ENCODE data around the gene PIPOX. TPM values are rescaled to one million over a fixed set of nuclear protein-coding genes. Genes with fewer than 3 reads are reported as not detected.

PIPOX gene
- total RNA-seq, 1 donor from 2014 or later: 1.8 TPM

DNA sequence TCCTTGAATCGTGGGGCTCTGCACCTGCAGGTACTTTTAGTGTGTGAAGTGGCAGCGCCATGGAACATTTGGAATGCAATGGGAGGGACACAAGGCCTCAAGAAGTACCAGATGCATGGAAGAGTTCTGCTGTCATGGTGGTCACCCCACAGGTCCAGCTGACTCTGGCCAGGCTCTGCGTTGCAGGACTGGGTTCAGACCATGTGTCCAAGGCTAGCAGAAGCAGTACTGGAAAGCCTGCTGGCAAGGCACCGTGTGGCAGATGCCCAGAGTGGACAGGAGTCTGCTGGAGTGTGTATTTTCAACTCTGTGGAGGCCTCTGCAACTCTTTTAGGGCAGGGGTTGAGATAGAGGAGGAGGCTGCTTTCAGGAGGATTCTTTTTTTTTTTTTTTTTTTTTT is 2.1 kb downstream of the PIPOX start:
- H3K9me3 Mint-ChIP-seq: no peaks in the 10 kb centered on the region
- DNase-seq (ENCODE audit: low spot score): no peak
- peaks cover 5% of the 10 kb centered on the region for H3K4me1 Mint-ChIP-seq (ENCODE audit: low read depth)
- no peak overlapping the region for H3K27ac Mint-ChIP-seq
- intact Hi-C loops (cut with micrococcal nuclease): no loop called here
- no peak overlapping the region for H3K4me3 Mint-ChIP-seq
- no peaks in the 10 kb centered on the region for H3K36me3 Mint-ChIP-seq (ENCODE audit: low read depth)
- peaks cover 10% of the 10 kb centered on the region for H3K27me3 Mint-ChIP-seq (ENCODE audit: insufficient read depth)

DNA sequence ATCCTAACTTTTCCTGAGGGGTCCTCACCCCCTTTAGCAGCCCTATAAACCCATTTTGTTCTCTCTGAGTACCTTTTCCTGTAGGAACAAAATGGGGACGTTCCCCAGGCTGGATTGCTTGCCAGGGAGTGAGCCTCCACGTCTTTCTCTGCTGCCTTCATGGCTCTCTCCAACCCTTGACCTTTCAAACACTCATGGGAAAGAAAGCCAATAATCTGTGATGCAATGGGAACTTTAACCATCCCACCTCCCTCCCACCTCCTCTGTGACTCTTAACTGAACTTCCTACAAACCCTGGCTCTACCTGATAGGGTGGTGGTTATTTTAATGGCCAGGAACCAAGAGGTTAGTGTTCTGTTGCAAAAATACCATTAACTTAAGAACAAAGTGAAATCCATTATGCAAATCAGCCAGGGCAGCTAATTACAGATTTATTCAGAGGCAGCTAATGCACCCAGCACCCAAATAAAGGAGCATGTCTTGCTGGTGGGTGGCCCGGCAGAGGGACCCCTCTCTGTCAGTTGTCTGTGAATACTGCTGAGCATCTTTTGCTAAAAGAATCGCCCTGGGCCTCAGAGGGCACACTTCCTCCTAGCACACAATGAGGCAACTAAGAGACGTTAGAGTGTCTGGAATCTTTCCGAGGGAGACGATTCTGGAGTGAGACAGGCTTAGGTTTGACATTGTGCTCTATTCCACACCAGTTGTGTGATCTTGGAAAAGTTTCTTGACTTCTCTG is 3.0 kb downstream of the PIPOX start:
- Mint-ChIP-seq H3K4me1 (ENCODE audit: low read depth) (peaks cover 5% of the 10 kb centered on the region), H3K4me3 (no peak overlapping the region), H3K27me3 (ENCODE audit: insufficient read depth) (peaks cover 10% of the 10 kb centered on the region), H3K27ac (no peak overlapping the region), H3K36me3 (ENCODE audit: low read depth) (no peaks in the 10 kb centered on the region), H3K9me3 (no peaks in the 10 kb centered on the region)
- no peak for DNase-seq (ENCODE audit: low spot score)
- intact Hi-C loops (cut with micrococcal nuclease): no loop called here

- Mint-ChIP-seq H3K36me3 (ENCODE audit: low read depth) (no peaks in the 10 kb centered on the region), H3K9me3 (no peaks in the 10 kb centered on the region), H3K4me3 (no peak overlapping the region), H3K27ac (no peak overlapping the region), H3K4me1 (ENCODE audit: low read depth) (peaks cover 5% of the 10 kb centered on the region), H3K27me3 (ENCODE audit: insufficient read depth) (peaks cover 10% of the 10 kb centered on the region)
- intact Hi-C loops (cut with micrococcal nuclease): no loop called here
- no peak for DNase-seq (ENCODE audit: low spot score)
Measured at GRCh38 chr17:29046473-29046839, 3.5 kb downstream of the PIPOX start.

- H3K4me3 Mint-ChIP-seq: no peak overlapping the region
- peaks cover 5% of the 10 kb centered on the region for H3K4me1 Mint-ChIP-seq (ENCODE audit: low read depth)
- no peak overlapping the region for H3K27ac Mint-ChIP-seq
- H3K27me3 Mint-ChIP-seq (ENCODE audit: insufficient read depth): peaks cover 15% of the 10 kb centered on the region
- no peak for DNase-seq (ENCODE audit: low spot score)
- no peaks in the 10 kb centered on the region for H3K36me3 Mint-ChIP-seq (ENCODE audit: low read depth)
- H3K9me3 Mint-ChIP-seq: no peaks in the 10 kb centered on the region
- intact Hi-C loops (cut with micrococcal nuclease): no loop called here
Measured at GRCh38 chr17:29048440-29049368, 5.8 kb downstream of the PIPOX start.

DNA sequence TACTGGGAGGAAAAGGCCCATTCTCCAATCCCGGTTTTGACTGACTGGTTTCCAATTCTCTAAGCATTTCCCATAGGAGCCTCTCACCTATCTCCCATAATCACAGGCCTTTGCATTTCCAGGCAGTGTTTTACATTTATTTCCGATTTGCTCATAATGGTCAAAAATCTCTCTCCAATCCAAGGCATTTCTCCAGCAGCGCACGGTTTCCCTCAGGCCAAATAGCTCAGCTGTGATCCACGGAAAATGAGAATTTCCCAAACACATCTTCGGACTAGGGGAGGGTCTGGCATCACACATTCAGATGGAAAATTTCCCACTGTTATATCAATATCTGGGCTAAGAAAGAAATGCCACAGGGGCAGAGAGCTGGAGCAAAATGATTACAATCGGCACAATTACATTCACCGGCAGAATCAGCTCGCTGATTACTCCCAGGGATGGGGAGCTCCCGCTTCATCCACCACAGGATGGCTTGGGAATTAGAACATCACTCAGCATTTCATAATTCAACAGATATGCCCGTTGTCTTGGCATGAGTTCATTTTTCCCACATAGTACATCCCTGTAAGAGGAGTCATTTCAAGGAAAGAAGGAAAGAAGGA is 6.7 kb downstream of the PIPOX start:
- Mint-ChIP-seq H3K27me3 (ENCODE audit: insufficient read depth) (peaks cover 15% of the 10 kb centered on the region), H3K4me3 (no peak overlapping the region), H3K27ac (no peak overlapping the region), H3K9me3 (no peaks in the 10 kb centered on the region), H3K36me3 (ENCODE audit: low read depth) (no peaks in the 10 kb centered on the region), H3K4me1 (ENCODE audit: low read depth) (peaks cover 5% of the 10 kb centered on the region)
- intact Hi-C loops (cut with micrococcal nuclease): no loop called here
- no peak for DNase-seq (ENCODE audit: low spot score)

DNA sequence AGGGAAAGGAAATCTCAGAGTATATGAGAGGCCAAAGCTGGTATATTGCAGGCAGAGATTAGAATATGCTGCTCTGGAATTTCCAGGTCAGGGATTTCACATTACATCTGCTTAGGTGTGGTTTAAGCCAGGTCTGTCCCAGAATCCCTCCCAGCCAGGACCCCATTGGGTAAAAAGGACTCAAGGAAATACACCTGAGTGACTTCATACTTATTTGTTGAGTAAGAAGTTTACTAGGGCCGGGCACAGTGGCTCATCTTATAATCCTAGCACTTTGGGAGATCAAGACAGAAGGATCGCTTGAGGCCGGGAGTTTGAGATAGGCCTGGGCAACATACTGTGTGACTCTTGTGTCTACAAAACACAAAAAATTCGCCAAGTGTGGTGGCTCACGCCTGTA is 7.2 kb downstream of the PIPOX start:
- intact Hi-C loops (cut with micrococcal nuclease): no loop called here
- DNase-seq (ENCODE audit: low spot score): no peak
- Mint-ChIP-seq H3K4me3 (no peak overlapping the region), H3K27me3 (ENCODE audit: insufficient read depth) (peaks cover 15% of the 10 kb centered on the region), H3K9me3 (no peaks in the 10 kb centered on the region), H3K27ac (no peak overlapping the region), H3K36me3 (ENCODE audit: low read depth) (no peaks in the 10 kb centered on the region), H3K4me1 (ENCODE audit: low read depth) (peaks cover 5% of the 10 kb centered on the region)

GRCh38 chr17:29051194-29051593 is 8.3 kb downstream of the PIPOX start:
- intact Hi-C loops (cut with micrococcal nuclease): no loop called here
- Mint-ChIP-seq H3K36me3 (ENCODE audit: low read depth) (no peaks in the 10 kb centered on the region), H3K4me3 (no peak overlapping the region), H3K27me3 (ENCODE audit: insufficient read depth) (peaks cover 14% of the 10 kb centered on the region), H3K9me3 (no peaks in the 10 kb centered on the region), H3K4me1 (ENCODE audit: low read depth) (peaks cover 5% of the 10 kb centered on the region), H3K27ac (no peak overlapping the region)
- DNase-seq (ENCODE audit: low spot score): no peak

DNA sequence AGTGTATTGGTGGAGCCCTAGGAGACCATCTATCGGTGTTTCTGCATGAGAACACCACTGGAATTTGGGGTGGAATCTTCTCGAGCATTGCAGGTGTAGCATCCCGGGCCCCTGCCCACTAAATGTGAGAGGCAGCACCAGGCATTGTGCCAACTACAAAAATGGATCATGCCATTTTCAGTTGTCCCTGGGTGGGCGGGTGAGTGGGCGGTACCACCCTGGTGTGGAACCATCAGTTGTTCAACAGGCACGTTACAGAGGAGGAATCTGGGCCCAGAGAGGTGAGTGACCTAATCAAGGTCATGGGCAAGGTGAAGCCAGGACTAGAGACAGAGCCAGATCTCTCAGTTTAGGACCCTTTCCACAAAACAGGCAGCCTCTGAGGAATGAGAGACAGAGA is 8.8 kb downstream of the PIPOX start:
- Mint-ChIP-seq H3K36me3 (ENCODE audit: low read depth) (no peaks in the 10 kb centered on the region), H3K27ac (no peak overlapping the region), H3K9me3 (no peaks in the 10 kb centered on the region), H3K4me3 (no peak overlapping the region), H3K27me3 (ENCODE audit: insufficient read depth) (peaks cover 13% of the 10 kb centered on the region), H3K4me1 (ENCODE audit: low read depth) (peaks cover 5% of the 10 kb centered on the region)
- DNase-seq (ENCODE audit: low spot score): no peak
- intact Hi-C loops (cut with micrococcal nuclease): no loop called here

- H3K4me1 Mint-ChIP-seq (ENCODE audit: low read depth): no peaks in the 10 kb centered on the region
- intact Hi-C loops (cut with micrococcal nuclease): no loop called here
- no peak overlapping the region for H3K4me3 Mint-ChIP-seq
- no peak overlapping the region for H3K27ac Mint-ChIP-seq
- H3K27me3 Mint-ChIP-seq (ENCODE audit: insufficient read depth): peaks cover 5% of the 10 kb centered on the region
- H3K9me3 Mint-ChIP-seq: no peaks in the 10 kb centered on the region
- DNase-seq (ENCODE audit: low spot score): no peak
- no peaks in the 10 kb centered on the region for H3K36me3 Mint-ChIP-seq (ENCODE audit: low read depth)
Measured at GRCh38 chr17:29054835-29055234, 11.9 kb downstream of the PIPOX start.

- no peaks in the 10 kb centered on the region for H3K9me3 Mint-ChIP-seq
- intact Hi-C loops (cut with micrococcal nuclease): no loop called here
- H3K4me3 Mint-ChIP-seq: no peak overlapping the region
- H3K36me3 Mint-ChIP-seq (ENCODE audit: low read depth): no peaks in the 10 kb centered on the region
- no peaks in the 10 kb centered on the region for H3K4me1 Mint-ChIP-seq (ENCODE audit: low read depth)
- no peak for DNase-seq (ENCODE audit: low spot score)
- peaks cover 3% of the 10 kb centered on the region for H3K27me3 Mint-ChIP-seq (ENCODE audit: insufficient read depth)
- no peak overlapping the region for H3K27ac Mint-ChIP-seq
Measured at GRCh38 chr17:29057361-29057760, 14.4 kb downstream of the PIPOX start.

GRCh38 chr17:29058391-29058790 is 15.4 kb downstream of the PIPOX start:
- no peak overlapping the region for H3K27ac Mint-ChIP-seq
- H3K27me3 Mint-ChIP-seq (ENCODE audit: insufficient read depth): peaks cover 3% of the 10 kb centered on the region
- intact Hi-C loops (cut with micrococcal nuclease): no loop called here
- H3K9me3 Mint-ChIP-seq: no peaks in the 10 kb centered on the region
- H3K4me3 Mint-ChIP-seq: no peak overlapping the region
- H3K4me1 Mint-ChIP-seq (ENCODE audit: low read depth): no peaks in the 10 kb centered on the region
- no peaks in the 10 kb centered on the region for H3K36me3 Mint-ChIP-seq (ENCODE audit: low read depth)
- DNase-seq (ENCODE audit: low spot score): no peak

DNA sequence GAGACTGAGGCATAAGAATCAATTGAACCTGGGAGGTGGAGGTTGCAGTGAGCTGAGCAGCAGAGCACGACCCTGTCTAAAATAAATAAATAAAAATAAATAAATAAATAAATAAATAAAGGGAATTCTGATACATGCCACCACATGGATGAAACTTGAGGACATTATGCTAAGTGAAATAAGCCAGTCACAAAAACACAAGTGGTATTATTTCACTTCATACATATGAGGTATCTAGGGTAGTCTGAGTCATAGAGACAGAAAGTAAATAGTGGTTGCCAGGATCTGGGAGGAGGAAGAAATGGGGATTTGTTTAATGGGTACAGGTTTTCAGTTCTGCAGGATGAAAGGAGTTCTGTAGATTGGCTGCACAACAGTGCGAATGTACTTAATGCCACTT is 16.3 kb downstream of the PIPOX start:
- intact Hi-C loops (cut with micrococcal nuclease): no loop called here
- H3K27me3 Mint-ChIP-seq (ENCODE audit: insufficient read depth): peaks cover 3% of the 10 kb centered on the region
- H3K4me3 Mint-ChIP-seq: no peak overlapping the region
- no peak overlapping the region for H3K27ac Mint-ChIP-seq
- no peaks in the 10 kb centered on the region for H3K9me3 Mint-ChIP-seq
- H3K4me1 Mint-ChIP-seq (ENCODE audit: low read depth): no peaks in the 10 kb centered on the region
- H3K36me3 Mint-ChIP-seq (ENCODE audit: low read depth): no peaks in the 10 kb centered on the region
- DNase-seq (ENCODE audit: low spot score): no peak

DNA sequence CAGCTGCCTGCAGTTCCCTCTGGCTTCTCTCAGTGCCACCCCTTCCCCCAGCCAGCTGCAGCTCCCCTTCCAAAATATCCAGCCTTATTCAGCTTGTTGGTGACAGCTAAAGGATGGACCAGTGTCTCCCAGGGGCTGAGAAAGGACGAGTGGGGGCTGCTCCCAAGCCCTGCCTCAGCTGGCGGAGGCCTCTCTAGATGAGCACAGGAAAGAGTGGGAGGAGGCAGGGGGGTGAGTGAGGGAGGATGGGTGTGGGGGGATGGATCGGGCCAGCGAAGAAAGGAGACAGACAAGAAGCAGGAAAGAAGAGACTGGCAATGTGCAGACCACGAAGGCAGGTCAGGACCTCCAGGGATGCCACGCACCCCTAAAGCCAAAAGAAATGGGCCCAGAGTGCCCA is 17.5 kb downstream of the PIPOX start:
- Mint-ChIP-seq H3K4me1 (ENCODE audit: low read depth) (no peaks in the 10 kb centered on the region), H3K27ac (no peak overlapping the region), H3K36me3 (ENCODE audit: low read depth) (no peaks in the 10 kb centered on the region), H3K9me3 (no peaks in the 10 kb centered on the region), H3K4me3 (no peak overlapping the region), H3K27me3 (ENCODE audit: insufficient read depth) (peaks cover 3% of the 10 kb centered on the region)
- DNase-seq (ENCODE audit: low spot score): no peak
- intact Hi-C loops (cut with micrococcal nuclease): no loop called here
